Measurements from ENCODE around the gene LCE1C. TPM values are rescaled to one million over a fixed set of nuclear protein-coding genes. Genes with fewer than 3 reads are reported as not detected.

Gene LCE1C
- not detected for total RNA-seq

DNA sequence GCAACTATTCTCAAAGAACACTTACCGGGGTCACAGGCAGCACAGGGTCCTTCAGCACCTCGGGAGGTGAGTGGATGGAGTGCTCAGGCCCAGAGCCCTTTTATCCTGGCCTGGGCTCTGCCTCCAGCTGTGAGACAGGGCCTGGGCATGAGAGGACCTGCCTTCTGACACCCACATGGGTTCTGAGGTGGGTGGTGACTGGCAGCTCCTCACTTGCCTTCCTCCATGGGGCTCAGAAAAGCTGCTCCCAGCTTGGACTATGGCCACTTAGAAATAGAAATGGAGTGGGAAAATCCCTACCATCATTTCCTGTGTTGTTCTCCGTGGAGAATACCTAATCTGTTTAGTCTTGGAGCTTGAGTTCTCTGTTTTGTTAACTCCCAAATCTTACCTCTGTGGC lies at the start of gene LCE1C:
TSS of gene LCE1C (minus strand) at position 76 of the 400 bp plus-strand sequence. CDS start 1,173 bp downstream, outside the sequence.
- DNase-seq: no peak

DNA sequence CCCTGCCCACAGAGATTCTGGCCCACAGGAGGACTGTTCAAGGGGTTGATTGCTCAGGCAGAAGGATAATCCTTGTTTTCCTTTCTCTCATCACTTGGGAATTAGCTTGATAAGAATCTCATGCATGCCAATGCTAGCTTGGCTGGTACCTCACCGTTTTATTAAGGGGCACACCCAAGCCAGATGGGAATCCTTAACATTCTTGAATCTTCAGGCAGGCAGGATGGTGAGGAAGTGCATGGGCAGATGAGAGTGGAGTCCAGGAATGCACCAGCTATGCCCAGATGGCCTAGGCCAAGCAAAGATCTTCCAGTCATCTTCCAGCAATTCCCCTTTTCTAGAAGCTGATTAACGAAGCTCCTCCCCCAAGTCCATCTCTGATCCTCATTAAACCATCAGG lies 49.2 kb upstream of the LCE1C start:
- DNase-seq: no peak

GRCh38 chr1:152842556-152842955 lies 36.1 kb upstream of the LCE1C start, which contains the start of gene LCE6A:
TSS of gene LCE6A (plus strand) at chr1:152842856. CDS start at chr1:152843521, 665 bp downstream.
- DNase-seq: no peak

DNA sequence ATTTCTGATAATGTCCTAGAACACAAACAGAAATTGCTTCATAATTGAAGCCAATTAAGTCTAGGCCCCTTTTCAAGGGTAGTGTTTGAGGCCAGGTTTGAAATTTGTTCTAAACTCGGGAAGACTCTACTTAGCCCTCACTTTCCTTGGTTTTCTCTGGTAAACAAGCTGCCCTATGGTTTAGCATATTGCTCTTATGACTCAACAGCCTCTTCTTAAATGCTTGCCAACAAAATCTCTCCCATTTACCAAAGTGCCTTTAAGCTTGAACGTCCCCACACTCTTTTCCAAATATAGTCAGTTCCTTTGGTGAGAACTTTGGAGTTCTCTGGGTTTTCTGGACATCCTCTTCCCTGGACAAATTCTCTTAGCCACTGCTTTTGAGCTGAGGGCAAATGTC lies 30.4 kb upstream of the LCE1C start:
- no peak for DNase-seq

DNA sequence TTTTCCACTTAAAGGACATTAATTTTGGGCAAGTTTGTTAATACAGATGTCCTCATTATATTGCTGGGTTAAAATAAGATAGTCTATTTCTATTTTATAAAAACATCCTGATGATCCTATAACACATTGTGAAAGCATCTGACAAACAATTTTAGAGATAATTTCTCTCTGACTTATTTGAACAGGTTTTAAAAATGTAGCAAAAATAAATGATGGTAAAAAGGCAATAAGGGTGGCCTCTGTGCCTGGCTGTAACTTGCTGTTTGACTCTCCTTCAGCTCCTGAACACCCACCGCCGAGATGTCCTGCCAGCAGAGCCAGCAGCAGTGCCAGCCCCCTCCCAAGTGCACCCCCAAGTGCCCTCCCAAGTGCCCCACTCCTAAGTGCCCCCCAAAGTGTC lies 20.7 kb upstream of the LCE1C start, which contains the start of gene LCE1A:
TSS of gene LCE1A (plus strand) at position 301 of the 400 bp plus-strand sequence. CDS start at position 301, 0 bp downstream.
- no peak for DNase-seq

DNA sequence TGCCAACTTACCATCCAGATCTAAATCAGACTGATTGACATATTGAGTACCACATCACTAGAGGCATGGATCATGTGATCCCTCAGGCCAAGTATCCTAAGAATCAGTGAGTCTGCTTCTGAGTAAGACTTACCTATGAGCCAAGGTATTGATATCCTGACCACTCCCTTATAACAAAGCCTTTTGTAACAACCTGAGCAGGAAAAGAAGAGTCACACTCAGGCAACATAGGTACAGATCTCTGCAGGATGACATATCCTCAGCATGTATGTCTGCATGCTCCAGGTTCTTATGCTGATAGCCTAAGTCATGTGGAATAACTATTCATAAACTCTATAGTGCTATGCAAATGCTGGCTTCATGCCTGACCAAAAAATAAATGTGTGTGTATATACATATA lies 18.5 kb upstream of the LCE1C start:
- DNase-seq: no peak

DNA sequence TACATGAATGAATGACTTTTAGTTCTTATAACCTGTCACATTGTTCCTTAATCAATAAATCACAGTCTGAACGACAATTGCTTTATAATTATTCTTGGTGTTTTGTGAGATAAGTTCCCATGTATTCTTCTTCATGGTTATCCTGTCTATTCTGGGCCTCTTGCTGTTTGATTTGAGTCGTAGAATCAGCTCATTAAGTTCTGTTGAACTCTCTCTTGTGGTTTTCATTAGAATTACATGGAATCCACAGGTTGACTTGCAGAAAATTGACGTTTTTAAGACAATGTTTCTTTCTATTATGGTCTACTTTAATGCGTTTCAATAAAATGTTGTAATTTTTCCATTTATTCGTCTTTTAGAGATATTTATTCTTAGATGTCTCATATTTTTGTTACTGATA lies 16.8 kb upstream of the LCE1C start:
- DNase-seq: no peak

DNA sequence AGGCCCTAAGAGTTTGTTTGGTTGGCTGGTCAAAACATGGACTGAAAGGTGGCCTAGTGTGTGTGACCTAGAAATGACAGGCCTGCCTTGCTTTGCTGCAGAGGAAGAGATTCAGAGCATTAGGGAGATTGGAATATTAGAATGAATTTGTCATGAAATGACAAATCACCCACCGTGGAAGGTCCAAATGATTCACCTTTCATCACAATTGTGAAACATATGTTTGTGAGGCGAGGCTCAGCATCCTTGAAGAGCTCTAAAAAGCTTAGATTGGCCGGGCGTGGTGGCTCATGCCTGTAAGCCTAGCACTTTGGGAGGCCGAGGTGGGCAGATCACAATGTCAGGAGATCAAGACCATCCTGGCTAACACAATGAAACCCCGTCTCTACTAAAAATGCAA lies 10.9 kb upstream of the LCE1C start:
- DNase-seq: no peak

DNA sequence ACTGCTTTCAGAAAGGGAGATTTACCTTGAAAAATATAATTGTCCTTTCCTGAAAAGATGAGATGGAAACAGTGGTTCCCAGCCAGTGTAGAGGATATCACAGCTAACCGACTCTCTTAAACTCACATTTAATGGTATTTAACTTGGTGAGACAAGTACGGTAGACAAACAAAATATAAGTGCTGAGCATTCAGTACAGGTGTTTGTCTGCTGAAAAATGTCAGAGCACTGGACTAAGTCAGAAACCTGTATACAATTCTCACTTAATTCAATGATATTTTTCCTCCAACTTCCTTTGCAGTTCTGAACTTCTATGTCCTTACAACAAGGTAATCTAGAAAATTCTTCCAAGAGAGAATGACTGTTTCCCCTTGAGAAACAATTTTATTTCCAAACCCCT lies 5.2 kb upstream of the LCE1C start, which contains the start of gene LCE1B:
TSS of gene LCE1B (plus strand) at position 301 of the 400 bp plus-strand sequence. CDS start 476 bp downstream, outside the sequence.
- no peak for DNase-seq

DNA sequence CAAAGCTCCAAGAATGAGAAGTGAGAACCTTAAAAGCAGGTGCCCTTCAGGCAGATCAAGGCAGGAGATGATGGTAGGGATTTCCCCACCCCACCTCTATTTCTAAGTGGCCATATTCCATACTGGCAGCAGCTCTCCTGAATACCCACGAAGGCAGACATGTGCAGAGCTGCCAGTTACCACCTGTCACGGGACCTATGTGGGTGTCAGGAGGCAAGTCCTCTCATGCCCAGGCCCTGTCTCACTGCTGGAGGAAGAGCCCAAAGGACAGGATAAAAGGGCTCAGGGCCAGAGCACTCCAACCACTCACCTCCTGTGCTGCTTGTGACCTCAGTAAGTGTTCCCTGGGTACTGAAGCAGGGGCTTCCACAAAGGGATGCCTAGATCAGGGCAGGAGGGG lies 4.6 kb upstream of the LCE1C start:
- no peak for DNase-seq

DNA sequence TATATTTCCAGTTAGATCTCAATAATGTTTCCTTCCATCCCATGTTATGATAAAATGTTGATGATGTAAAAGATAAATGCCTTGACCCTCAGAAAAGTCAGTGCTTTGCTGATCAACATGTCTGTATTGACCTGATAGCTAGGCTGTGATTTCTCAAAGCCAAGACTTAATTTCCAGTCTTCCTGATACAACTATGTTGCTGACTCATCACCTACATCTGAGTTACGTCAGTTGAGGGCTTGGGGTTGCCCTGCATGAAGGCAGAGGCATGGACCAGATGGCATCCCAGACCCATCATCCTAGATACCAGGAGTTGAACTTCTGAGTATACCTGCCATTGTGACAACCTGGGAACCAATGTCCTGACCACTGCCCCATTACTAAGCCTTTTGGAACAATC lies 5.1 kb downstream of the LCE1C start:
- DNase-seq: no peak

- no peak for DNase-seq
These were observed 10.0 kb downstream of the LCE1C start, which contains the start of gene LCE1D for GRCh38 chr1:152796421-152796820. TSS of gene LCE1D (plus strand) at chr1:152796721. CDS start at chr1:152797795, 1,074 bp downstream.

DNA sequence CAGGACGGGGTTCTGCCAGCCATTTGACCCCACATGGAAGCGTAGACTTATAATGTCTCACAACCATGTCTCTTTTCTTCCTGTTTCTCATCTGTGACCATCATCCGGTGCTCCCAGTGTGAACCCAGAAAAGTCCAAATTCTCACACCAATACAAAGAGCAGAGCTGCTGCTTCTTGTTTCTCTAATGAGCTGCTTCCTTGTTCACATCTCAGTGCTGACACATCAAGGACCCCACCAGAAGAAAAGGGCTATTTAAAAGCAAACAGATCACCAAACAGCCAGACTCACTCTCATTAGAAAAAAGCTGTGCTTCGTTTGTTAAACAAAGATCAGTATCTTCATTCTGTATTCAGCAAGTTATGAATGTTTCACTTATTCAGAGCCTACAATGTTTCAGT lies 10.8 kb downstream of the LCE1C start:
- DNase-seq: no peak

- DNase-seq: no peak
These were observed 20.4 kb downstream of the LCE1C start, which contains the start of gene LCE1E for GRCh38 chr1:152786077-152786476. TSS of gene LCE1E (plus strand) at chr1:152786257. CDS start at chr1:152787300, 1,043 bp downstream.

DNA sequence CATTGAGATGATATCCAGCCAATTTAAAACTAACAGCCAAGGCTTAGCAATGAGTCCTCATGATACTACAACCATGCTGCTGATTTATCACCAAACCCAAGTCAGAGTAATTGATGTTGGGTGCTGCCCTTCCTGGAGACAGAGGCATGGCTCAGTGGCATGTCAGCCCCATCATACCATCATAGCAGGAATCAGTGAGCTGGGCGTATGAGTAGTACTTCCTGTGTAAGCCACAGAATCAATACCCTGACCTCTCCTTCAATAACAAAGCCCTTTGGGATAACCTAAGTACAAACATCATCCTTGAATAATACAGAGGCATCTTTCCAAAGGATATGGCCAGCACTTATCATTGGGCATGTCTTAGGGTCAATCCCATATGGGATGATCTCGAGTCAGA lies 23.4 kb downstream of the LCE1C start:
- DNase-seq: no peak

DNA sequence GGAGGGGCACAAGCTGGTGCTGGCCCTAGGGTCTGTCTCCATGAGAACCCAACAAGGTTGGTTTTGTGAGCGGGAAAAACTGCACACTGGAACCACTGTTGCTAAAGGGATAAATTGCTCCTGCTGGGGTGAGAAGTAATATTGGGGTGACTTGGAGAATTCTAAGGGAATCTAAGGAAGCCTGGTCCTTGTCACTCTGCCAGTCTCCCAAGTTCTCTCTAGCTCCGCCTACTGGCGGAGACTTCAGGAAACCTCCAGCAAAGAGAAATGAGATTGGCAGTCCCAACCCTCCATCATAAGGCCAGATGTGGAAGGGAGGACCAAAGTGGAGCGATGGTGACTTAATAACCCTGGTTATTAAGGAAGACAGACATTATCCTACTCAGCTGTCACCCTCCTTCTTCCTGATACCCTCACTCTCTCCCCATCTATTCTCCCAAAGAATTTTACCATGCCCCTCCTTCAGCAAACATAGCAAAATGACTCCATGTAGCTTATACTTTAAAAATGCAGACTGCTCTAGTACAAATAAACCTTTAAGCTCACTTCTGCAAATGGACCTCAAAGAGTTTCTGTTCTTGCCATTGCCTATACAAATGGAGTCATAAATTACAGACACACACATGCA lies 28.8 kb downstream of the LCE1C start:
- no peak for DNase-seq

DNA sequence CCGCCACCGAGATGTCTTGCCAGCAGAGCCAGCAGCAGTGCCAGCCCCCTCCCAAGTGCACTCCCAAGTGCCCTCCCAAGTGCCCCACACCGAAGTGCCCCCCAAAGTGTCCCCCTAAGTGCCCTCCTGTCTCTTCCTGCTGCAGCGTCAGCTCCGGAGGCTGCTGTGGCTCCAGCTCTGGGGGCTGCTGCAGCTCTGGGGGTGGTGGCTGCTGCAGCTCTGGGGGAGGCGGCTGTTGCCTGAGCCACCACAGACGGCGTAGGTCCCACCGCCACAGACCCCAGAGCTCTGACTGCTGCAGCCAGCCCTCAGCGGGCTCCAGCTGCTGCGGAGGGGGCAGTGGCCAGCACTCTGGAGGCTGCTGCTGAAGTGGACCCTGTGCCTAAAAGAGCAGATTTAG lies 30.1 kb downstream of the LCE1C start:
- no peak for DNase-seq

DNA sequence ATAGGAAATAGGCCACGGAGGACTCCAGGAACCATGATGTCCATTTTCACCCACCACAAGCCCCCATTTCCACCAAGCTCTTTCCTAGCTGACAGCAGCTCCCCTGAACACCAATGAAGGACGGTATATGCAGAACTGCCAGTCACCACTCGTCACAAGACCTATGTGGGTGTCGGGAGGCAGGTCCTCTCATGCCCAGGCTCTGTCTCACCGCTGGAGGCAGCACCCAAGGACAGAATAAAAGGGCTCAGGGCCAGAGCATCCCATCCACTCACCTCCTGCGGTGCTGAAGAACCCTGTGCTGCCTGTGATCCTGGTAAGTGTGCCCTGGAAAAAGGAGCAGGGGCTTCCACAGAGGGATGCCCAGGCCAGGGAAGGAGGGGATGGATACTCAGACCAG lies 31.6 kb downstream of the LCE1C start, which contains the start of gene LCE1F:
TSS of gene LCE1F (plus strand) at position 266 of the 400 bp plus-strand sequence. CDS start 1,232 bp downstream, outside the sequence.
- no peak for DNase-seq

DNA sequence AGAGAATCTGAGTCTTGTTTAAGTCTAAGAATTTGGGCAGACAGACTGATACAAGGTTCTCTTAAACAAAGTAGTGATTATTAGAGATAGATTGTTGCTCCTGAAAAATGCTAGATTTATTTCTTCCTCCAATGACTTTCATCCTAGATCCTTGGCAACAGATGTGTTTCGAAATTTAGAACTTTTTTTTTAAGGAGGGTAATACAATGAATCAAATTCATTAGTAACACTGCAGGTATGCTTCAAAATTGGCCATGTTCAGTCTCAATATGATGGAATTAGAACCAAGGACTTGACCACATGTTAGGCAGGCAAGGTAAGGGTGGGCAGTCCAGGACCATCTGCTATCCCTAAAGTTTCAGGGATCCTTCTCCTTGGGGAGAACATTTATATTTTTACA lies 36.0 kb downstream of the LCE1C start:
- no peak for DNase-seq

- no peak for DNase-seq
These were observed 37.5 kb downstream of the LCE1C start for GRCh38 chr1:152768847-152769533.

GRCh38 chr1:152761609-152762213 lies 44.7 kb downstream of the LCE1C start:
- peak; percentile 36 for DNase-seq

DNA sequence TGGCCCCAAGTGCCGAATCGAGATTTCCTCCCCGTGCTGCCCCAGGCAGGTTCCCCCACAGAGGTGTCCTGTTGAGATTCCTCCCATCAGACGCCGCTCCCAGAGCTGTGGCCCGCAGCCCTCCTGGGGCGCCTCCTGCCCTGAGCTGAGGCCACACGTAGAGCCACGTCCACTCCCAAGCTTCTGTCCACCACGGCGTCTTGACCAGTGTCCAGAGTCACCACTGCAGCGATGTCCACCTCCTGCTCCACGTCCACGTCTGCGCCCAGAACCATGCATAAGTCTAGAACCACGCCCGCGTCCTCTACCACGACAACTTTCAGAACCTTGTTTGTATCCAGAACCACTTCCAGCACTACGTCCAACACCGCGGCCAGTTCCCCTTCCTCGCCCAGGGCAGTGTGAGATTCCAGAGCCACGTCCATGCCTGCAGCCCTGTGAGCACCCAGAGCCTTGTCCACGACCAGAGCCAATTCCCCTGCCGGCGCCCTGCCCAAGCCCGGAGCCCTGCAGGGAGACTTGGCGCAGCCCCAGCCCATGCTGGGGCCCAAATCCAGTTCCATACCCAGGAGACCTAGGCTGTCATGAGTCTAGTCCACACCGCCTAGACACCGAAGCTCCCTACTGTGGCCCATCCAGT lies 45.8 kb downstream of the LCE1C start:
- DNase-seq: no peak
